22Rv1 (cell line): Measurements from ENCODE around the gene EVA1B.

ENCODE experiments used
- H3K27ac ChIP-seq: fragments of 450-650 bp; 2 replicates; pipeline ENCODE4 v1.5.1; 2017
- ZFX ChIP-seq: fragments of 450-650 bp; IDR thresholded peaks from 2 replicates; pipeline ENCODE4 v1.6.1; 2017; ENCODE audit warnings: antibody characterized with exemption, borderline replicate concordance
- TF ChIP-seq, protein P1 (sequence below): fragments of 450-650 bp; IDR thresholded peaks from 2 replicates; pipeline ENCODE4 v1.5.1; 2017; ENCODE audit warnings: mild to moderate bottlenecking

Gene EVA1B

DNA sequence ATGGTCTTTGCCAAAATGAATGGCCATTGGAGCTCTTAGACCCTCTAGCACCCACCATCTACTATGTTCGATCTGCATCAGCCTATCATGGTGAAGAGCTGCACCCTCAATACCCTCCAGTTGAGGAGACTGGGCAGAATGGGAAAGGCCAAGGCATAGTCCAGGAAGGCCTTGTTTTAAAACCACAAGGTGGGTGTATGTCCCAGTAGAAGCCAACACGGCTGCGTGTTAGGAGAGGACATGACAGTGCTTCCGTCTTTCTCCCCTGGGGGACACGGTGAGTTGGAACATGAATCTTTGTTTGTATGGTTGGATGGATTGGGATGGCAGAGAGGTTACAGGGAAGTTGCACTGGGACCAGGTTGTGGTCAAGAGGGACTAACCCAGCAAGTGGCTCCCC, 35.9 kb downstream of the EVA1B start:
- no peak overlapping the region for H3K27ac ChIP-seq
- TF ChIP-seq ZFX = no peak
- TF ChIP-seq, protein P1, sequence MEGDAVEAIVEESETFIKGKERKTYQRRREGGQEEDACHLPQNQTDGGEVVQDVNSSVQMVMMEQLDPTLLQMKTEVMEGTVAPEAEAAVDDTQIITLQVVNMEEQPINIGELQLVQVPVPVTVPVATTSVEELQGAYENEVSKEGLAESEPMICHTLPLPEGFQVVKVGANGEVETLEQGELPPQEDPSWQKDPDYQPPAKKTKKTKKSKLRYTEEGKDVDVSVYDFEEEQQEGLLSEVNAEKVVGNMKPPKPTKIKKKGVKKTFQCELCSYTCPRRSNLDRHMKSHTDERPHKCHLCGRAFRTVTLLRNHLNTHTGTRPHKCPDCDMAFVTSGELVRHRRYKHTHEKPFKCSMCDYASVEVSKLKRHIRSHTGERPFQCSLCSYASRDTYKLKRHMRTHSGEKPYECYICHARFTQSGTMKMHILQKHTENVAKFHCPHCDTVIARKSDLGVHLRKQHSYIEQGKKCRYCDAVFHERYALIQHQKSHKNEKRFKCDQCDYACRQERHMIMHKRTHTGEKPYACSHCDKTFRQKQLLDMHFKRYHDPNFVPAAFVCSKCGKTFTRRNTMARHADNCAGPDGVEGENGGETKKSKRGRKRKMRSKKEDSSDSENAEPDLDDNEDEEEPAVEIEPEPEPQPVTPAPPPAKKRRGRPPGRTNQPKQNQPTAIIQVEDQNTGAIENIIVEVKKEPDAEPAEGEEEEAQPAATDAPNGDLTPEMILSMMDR = no peak

DNA sequence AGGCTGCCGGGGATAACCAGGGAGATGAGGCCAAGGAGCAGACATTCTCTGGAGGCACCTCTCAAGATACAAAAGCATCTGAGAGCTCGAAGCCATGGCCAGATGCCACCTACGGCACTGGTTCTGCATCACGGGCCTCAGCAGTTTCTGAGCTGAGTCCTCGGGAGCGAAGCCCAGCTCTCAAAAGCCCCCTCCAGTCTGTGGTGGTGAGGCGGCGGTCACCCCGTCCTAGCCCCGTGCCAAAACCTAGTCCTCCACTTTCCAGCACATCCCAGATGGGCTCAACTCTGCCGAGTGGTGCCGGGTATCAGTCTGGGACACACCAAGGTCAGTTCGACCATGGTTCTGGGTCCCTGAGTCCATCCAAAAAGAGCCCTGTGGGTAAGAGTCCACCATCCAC, 36.6 kb downstream of the EVA1B start:
- TF ChIP-seq, protein P1 = no peak
- TF ChIP-seq ZFX = no peak
- no peak overlapping the region for H3K27ac ChIP-seq

DNA sequence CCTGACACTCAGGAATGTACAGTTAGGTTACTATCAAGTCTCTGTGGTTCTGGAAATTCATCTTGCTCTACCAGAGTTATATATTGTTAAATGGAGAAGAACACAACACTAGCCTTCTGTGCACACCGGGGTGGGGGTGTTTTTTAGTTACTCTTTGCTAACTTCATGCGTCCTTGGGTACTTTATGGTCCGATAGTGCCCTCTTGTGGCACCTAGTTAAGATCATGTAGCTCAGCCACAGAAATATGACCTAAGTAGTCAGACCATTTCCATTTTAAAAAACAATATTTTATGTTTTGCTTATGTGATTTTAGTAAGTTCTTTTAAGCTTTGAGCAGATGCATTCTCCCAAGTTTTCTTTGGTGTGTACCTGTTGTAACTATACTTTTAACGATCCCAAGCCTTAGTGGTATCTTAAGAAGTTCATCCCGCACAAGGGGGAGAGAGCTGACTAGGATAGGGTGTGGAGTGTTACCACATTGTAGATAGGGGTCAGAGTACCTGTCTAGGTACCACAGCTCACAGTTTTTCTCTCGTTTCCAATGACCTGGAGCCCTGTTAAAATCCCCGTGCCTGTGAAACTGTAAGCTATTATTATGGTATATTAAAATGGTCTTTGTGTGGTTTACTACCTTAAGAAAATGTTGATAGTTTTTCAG, 37.9 kb downstream of the EVA1B start:
- H3K27ac ChIP-seq = peak overlapping the region; percentile 42
- no peak for TF ChIP-seq ZFX
- TF ChIP-seq, protein P1 = peak; percentile 84

DNA sequence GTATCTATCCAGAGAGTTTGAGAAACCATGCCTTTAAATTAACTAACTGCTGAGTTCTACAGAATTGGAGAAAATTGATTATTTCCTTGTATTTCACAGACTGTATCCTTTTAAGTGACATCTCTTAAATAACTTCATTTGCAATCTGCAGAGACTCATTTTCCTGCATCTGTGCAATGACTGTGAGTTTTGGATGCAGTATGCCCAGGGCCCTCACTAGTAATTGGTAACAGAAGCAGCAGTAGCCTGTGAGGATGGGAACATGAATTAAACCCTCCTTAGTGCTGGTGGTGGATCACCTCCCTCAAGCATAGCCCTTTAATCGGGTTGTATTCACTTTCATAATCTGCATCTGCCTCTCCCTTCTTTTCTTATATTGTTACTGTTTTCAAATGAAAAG, 38.9 kb downstream of the EVA1B start:
- TF ChIP-seq, protein P1 = no peak
- no peak for TF ChIP-seq ZFX
- H3K27ac ChIP-seq = peak overlapping the region; percentile 42

DNA sequence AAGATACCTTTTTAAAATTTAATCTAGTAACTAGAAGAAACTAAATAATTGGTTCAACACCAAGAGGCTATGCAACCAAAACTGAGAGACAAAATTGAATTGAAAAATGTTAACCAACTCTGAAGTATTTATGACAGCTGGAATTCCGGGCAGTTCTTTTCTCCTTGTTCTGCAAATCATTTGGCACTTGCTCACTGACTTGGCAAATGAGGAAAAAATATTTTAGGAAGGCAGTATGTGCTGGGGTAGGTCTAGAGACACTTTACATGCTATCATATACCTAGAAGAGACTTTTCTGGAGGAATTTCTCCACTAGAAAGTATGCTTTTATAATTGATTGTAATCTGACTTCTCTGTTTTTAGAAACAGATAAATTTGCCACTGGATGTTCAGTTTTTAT, 39.4 kb downstream of the EVA1B start:
- TF ChIP-seq, protein P1 = no peak
- TF ChIP-seq ZFX = no peak
- H3K27ac ChIP-seq = peak overlapping the region; percentile 42

DNA sequence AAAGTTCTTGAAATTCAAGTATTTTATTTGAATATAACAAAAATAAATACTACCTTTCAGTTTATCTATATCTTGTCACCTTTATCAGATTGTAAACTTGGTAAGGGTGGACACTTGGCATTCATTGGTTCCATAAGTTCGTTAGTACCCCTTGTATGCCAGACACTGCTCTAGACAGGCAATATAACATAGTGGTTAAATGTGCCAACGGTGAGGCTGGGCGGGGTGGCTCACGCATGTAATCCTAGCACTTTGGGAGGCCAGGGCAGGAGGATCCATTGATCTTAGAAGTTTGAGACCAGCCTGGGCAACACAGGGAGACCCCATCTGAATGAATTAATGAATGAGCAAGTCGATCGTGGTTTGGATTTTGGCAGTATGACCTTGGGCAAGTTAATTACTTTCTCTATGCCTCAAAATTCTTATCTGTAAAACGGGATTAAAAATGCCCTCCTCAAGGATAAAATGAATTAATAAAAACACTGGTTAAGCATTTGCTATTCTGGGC, 43.6 kb downstream of the EVA1B start:
- TF ChIP-seq, protein P1 = no peak
- TF ChIP-seq ZFX = no peak

DNA sequence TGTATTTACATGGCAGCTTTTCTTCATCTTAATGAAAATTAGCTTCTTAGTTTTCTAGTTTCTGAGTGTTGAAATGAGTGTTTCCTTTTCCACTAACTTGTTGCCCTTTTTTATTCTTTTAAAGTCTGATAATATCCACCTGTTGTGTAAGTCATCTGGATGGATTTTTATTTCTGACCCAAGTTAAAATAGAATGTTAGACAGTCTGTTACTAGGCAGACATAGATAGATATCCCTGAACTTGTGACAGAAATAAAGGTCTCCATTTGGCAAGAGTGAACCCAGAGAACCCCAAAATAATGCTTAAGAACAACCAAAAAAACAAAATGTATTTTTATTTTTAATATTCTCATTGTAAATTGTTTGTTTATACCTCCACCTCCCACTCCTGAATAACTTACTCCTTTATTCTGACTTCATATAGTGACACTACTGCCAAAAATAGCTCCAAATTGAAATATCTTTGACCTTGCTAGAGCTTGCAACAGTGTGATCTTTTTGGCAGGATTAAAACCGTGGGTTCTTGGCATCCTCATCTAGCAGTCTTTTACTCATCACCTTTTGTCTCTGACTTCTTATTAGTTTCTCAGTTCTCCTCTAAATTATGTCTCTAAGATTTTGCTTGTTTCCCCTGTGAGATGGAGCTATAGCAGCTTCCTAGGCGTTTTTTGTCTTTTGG, 44.2 kb downstream of the EVA1B start:
- TF ChIP-seq ZFX = no peak
- TF ChIP-seq, protein P1 = no peak
- H3K27ac ChIP-seq = peak overlapping the region; percentile 45

More for the DNA sequence above, 43.6 kb downstream of the EVA1B start:
- peak overlapping the region; percentile 45 for H3K27ac ChIP-seq
